IMR-90 (cell line): Measurements from ENCODE around the gene PPIL6. TPM values are rescaled to one million over a fixed set of nuclear protein-coding genes. Genes with fewer than 3 reads are reported as not detected.

Experiments
- ATAC-seq: fragments of 200-7000 bp; cut with Tn5 transposase; 2 replicates; pipeline ENCODE4 v1.9.1; 2020; ENCODE audit warnings: low read depth, mild to moderate bottlenecking, moderate library complexity
- BruUV-seq: library from RNA; stranded (reverse); fragments of 400-500 nt; replicated peaks from 2 replicates; lab custom pipeline; 2021; lab: Mats Ljungman, UMichigan
- CTCF ChIA-PET: fragments of 300-600 bp; formaldehyde crosslinking; extraction: SDS; loops from one replicate; lab custom pipeline; 2021; ENCODE audit warnings: antibody characterized with exemption; lab: Yijun Ruan, JAX
- POLR2A ChIA-PET: fragments of 300-600 bp; sonication (Branson Sonifier 250); formaldehyde crosslinking; loops from one replicate; lab custom pipeline; 2022; ENCODE audit warnings: antibody characterized with exemption; ENCODE audit not compliant: unreplicated experiment; lab: Charles Lee
- DNase-seq: peaks from one replicate; pipeline ENCODE4 v3.0.0; 2013
- H2AFZ ChIP-seq: replicated peaks from 2 replicates; pipeline ENCODE3; 2013; ENCODE audit warnings: low read length, mild to moderate bottlenecking; ENCODE audit not compliant: poor library complexity
- H2AK5ac ChIP-seq: 2 replicates; pipeline ENCODE4 v1.6.1; 2013; ENCODE audit warnings: low read depth, low read length, inconsistent platforms
- H2AK9ac ChIP-seq: replicated peaks from 2 replicates; pipeline ENCODE3; 2013; ENCODE audit warnings: mild to moderate bottlenecking, low read depth, low read length, moderate library complexity; ENCODE audit not compliant: poor library complexity
- H2BK120ac ChIP-seq: 2 replicates; pipeline ENCODE4 v1.6.1; 2013; ENCODE audit warnings: low read depth, low read length, inconsistent platforms
- H2BK15ac ChIP-seq: 3 replicates; pipeline ENCODE4 v1.6.1; 2013; ENCODE audit warnings: low read depth, low read length, inconsistent platforms
- H2BK20ac ChIP-seq: 2 replicates; pipeline ENCODE4 v1.6.1; 2013; ENCODE audit warnings: low read depth, mild to moderate bottlenecking, inconsistent platforms, low read length, moderate library complexity
- H2BK5ac ChIP-seq: 2 replicates; pipeline ENCODE4 v1.6.1; 2013; ENCODE audit warnings: mild to moderate bottlenecking, low read depth, low read length, inconsistent platforms; ENCODE audit not compliant: poor library complexity, severe bottlenecking
- H3K14ac ChIP-seq: replicated peaks from 2 replicates; pipeline ENCODE4 v1.6.1; 2013; ENCODE audit warnings: low read depth, low read length, inconsistent platforms
- H3K18ac ChIP-seq: 2 replicates; pipeline ENCODE4 v1.6.1; 2013; ENCODE audit warnings: low read depth, low read length, control low read depth
- H3K23ac ChIP-seq: 2 replicates; pipeline ENCODE4 v1.6.1; 2013; ENCODE audit warnings: low read depth, low read length, inconsistent platforms
- H3K27ac ChIP-seq: 2 replicates; pipeline ENCODE4 v1.5.1; 2013; ENCODE audit warnings: mild to moderate bottlenecking, control low read depth, low read length; ENCODE audit not compliant: insufficient read depth
- H3K27me3 ChIP-seq: 2 replicates; pipeline ENCODE4 v1.6.1; 2013; ENCODE audit warnings: low read length; ENCODE audit not compliant: control insufficient read depth, insufficient read depth
- H3K36me3 ChIP-seq: 2 replicates; pipeline ENCODE4 v1.6.1; 2013; ENCODE audit warnings: low read length, mixed read lengths; ENCODE audit not compliant: control insufficient read depth, insufficient read depth
- H3K4ac ChIP-seq: 2 replicates; pipeline ENCODE4 v1.6.1; 2013; ENCODE audit warnings: low read depth, low read length, inconsistent platforms
- H3K4me1 ChIP-seq: 2 replicates; pipeline ENCODE4 v1.6.1; 2013; ENCODE audit warnings: low read length, mixed read lengths; ENCODE audit not compliant: control insufficient read depth, insufficient read depth
- H3K4me2 ChIP-seq: 2 replicates; pipeline ENCODE4 v1.6.1; 2013; ENCODE audit warnings: low read depth, mild to moderate bottlenecking, control low read depth, low read length, moderate library complexity
- H3K4me3 ChIP-seq: 2 replicates; pipeline ENCODE4 v1.5.1; 2013; ENCODE audit warnings: low read depth, mild to moderate bottlenecking, control low read depth, low read length, moderate library complexity; ENCODE audit not compliant: insufficient read depth
- H3K56ac ChIP-seq: 2 replicates; pipeline ENCODE4 v1.6.1; 2013; ENCODE audit warnings: low read length, inconsistent platforms; ENCODE audit not compliant: insufficient read depth; ENCODE audit errors: extremely low read depth
- H3K79me1 ChIP-seq, 2 experiments: 2 replicates each; pipeline ENCODE4 v1.6.1; 2013; ENCODE audit warnings: low read length in 2 of 2, inconsistent platforms in 1 of 2, low read depth in 1 of 2
- H3K9ac ChIP-seq: 2 replicates; pipeline ENCODE4 v1.6.1; 2013; ENCODE audit warnings: low read depth, low read length, control low read depth
- H3K9me1 ChIP-seq: 2 replicates; pipeline ENCODE4 v1.6.1; 2013; ENCODE audit warnings: low read length, inconsistent platforms; ENCODE audit not compliant: insufficient read depth
- H3K9me3 ChIP-seq: 2 replicates; pipeline ENCODE4 v1.6.1; 2013; ENCODE audit warnings: low read length; ENCODE audit not compliant: control insufficient read depth, insufficient read depth
- H4K20me1 ChIP-seq: 2 replicates; pipeline ENCODE4 v1.6.1; 2013; ENCODE audit warnings: low read length, inconsistent platforms; ENCODE audit not compliant: insufficient read depth
- H4K5ac ChIP-seq: 2 replicates; pipeline ENCODE4 v1.6.1; 2013; ENCODE audit warnings: mild to moderate bottlenecking, low read depth, low read length, control low read depth
- H4K8ac ChIP-seq, 2 experiments: 2 replicates each; pipeline ENCODE4 v1.6.1; 2013; ENCODE audit warnings: low read depth in 2 of 2, low read length in 2 of 2, control low read depth in 1 of 2, inconsistent platforms in 1 of 2
- H4K91ac ChIP-seq: 2 replicates; pipeline ENCODE4 v1.6.1; 2013; ENCODE audit warnings: low read depth, low read length, inconsistent platforms; ENCODE audit not compliant: insufficient read depth
- CHD1 ChIP-seq: IDR thresholded peaks from 2 replicates; pipeline ENCODE4 v1.6.1; 2012; ENCODE audit warnings: low read depth, low read length, improper control_type of control experiment
- ELK1 ChIP-seq: fragments of 150-350 bp; IDR thresholded peaks from 2 replicates; pipeline ENCODE4 v1.6.1; 2016; ENCODE audit warnings: low read depth, mild to moderate bottlenecking, low read length, moderate library complexity, borderline replicate concordance
- FOS ChIP-seq: fragments of 150-350 bp; IDR thresholded peaks from 2 replicates; pipeline ENCODE4 v1.6.1; 2016; ENCODE audit warnings: low read depth, low read length
- NFE2L2 ChIP-seq: fragments of 150-350 bp; IDR thresholded peaks from 2 replicates; pipeline ENCODE4 v1.6.1; 2016; ENCODE audit warnings: low read depth, mild to moderate bottlenecking, low read length
- POLR2A ChIP-seq: IDR thresholded peaks from 2 replicates; pipeline ENCODE4 v1.6.1; 2012; ENCODE audit warnings: mild to moderate bottlenecking, low read depth, low read length
- RCOR1 ChIP-seq: IDR thresholded peaks from 2 replicates; pipeline ENCODE4 v1.6.1; 2012; ENCODE audit warnings: mild to moderate bottlenecking, low read length, improper control_type of control experiment; ENCODE audit not compliant: insufficient replicate concordance
- SMC3 ChIP-seq: fragments of 150-350 bp; IDR thresholded peaks from 2 replicates; pipeline ENCODE4 v1.6.1; 2016; ENCODE audit warnings: low read depth, mild to moderate bottlenecking, antibody characterized with exemption, low read length, moderate library complexity
- WGBS, 2 experiments: methylation state at CpG; one replicate each; pipeline versions ENCODE4 v1.1.5 to v1.1.7; 2013; ENCODE audit warnings: missing lambda C conversion rate in 2 of 2; ENCODE audit not compliant: insufficient read length in 1 of 2; ENCODE audit errors: extremely low coverage in 2 of 2; 5-methylcytosine and 5-hydroxymethylcytosine counted together
- dilution Hi-C: fragments of 300-500 bp; cut with HindIII; formaldehyde crosslinking; loops from one replicate; pipeline ENCODE4 v1.14.3; 2018; ENCODE audit warnings: low sequenced_read_pairs; ENCODE audit not compliant: unreplicated experiment
- in situ Hi-C: fragments of 300-500 bp; cut with MboI; formaldehyde crosslinking; loops from 3 replicates; pipeline ENCODE4 v1.14.3; 2019; ENCODE audit warnings: low sequenced_read_pairs, inconsistent platforms, mixed read lengths
- intact Hi-C: fragments of 100-400 bp; cut with micrococcal nuclease; formaldehyde crosslinking; loops from 2 replicates; pipeline ENCODE4 v1.10.0; 2022
- polyA plus RNA-seq, 3 experiments: library from polyadenylated mRNA; depleted of rRNA; stranded (reverse); fragments of >200 nt; gene quantifications; 2 replicates each; pipeline ENCODE4 v1.2.3, GENCODE V29; 2012; ENCODE audit warnings: low replicate concordance in 1 of 3
- total RNA-seq: library from RNA; depleted of rRNA; stranded (reverse); fragments of >200 nt; gene quantifications from 2 replicates; pipeline ENCODE4 v1.2.3, GENCODE V29; 2012; rRNA removed

The PPIL6 gene
- total and polyA plus RNA-seq, 2 of the 4 experiments (the other 2 are of a cell fraction) = 0.15 to 0.18 TPM

- intact Hi-C loops (no loop called here), in situ Hi-C loops (no loop called here), dilution Hi-C loops (no loop called here)
- H4K20me1 ChIP-seq = no peaks in the 10 kb centered on the region
- no peak overlapping the region for H3K4me2 ChIP-seq
- H2BK120ac ChIP-seq = no peak overlapping the region
- H3K27ac ChIP-seq = no peak overlapping the region
- H3K27me3 ChIP-seq = no peaks in the 10 kb centered on the region
- H3K9me3 ChIP-seq = no peaks in the 10 kb centered on the region
- H3K56ac ChIP-seq = no peak overlapping the region
- H3K9ac ChIP-seq = no peak overlapping the region
- H3K79me1 ChIP-seq = no peaks in the 10 kb centered on the region
- DNase-seq = no peak
- H3K36me3 ChIP-seq = no peaks in the 10 kb centered on the region
- H2AK5ac ChIP-seq = no peak overlapping the region
- H2BK15ac ChIP-seq = no peak overlapping the region
- no peak overlapping the region for H3K23ac ChIP-seq
- WGBS, 2 experiments = 92% methylated on average over 2 of the region's 4 CpGs; no CpG with 5 or more reads in 1 of the 2 experiments
- CTCF ChIA-PET = interaction anchor here (0.6 kb wide), 1 partner anchor 873 kb away, joined by 3 read pairs; no protein-coding TSS in a partner anchor
- H2BK5ac ChIP-seq = no peak overlapping the region
- H3K4me1 ChIP-seq = 0 out of 2 replicates have a peak, but pooled peaks cover 2% of the 10 kb centered on the region
- H2AK9ac ChIP-seq = no peak overlapping the region
- H3K14ac ChIP-seq = no peak overlapping the region
- H3K4me3 ChIP-seq = no peak overlapping the region
- H4K8ac ChIP-seq = no peak overlapping the region
- H3K18ac ChIP-seq = no peak overlapping the region
- no TSS peak for BruUV-seq
- POLR2A ChIA-PET = no interaction called here
- no peak overlapping the region for H2AFZ ChIP-seq
- H3K9me1 ChIP-seq = no peaks in the 10 kb centered on the region
- ATAC-seq = no peak; the same call in 1 of the 2 replicates
- H3K4ac ChIP-seq = no peak overlapping the region
- H4K5ac ChIP-seq = no peak overlapping the region
- no peak overlapping the region for H2BK20ac ChIP-seq
- TF ChIP-seq FOS (no peak), ELK1 (no peak), POLR2A (no peak), RCOR1 (no peak), SMC3 (no peak), CHD1 (no peak), NFE2L2 (no peak)
- no peak overlapping the region for H4K91ac ChIP-seq
Observed at GRCh38 chr6:109340811-109341210, 99.6 kb downstream of the PPIL6 start.

Other genes starting within 250 kb of the PPIL6 start
- 127 and 150 TPM in 2 replicates for gene CD164, start 58.2 kb downstream of the PPIL6 start, total RNA-seq
- gene CD164, start 58.2 kb downstream of the PPIL6 start, polyA plus RNA-seq (2012; rRNA removed) = 146 and 148 TPM in 2 replicates
- gene SMPD2, start 96 bp upstream of the PPIL6 start, total RNA-seq = 8.3 and 9.0 TPM in 2 replicates
- 7.1 and 7.7 TPM in 2 replicates for gene SMPD2, start 96 bp upstream of the PPIL6 start, polyA plus RNA-seq (2012; rRNA removed)
- gene MICAL1, start 15.1 kb upstream of the PPIL6 start, total RNA-seq = 28.6 and 30.5 TPM in 2 replicates
- 57.1 and 59.1 TPM in 2 replicates for gene MICAL1, start 15.1 kb upstream of the PPIL6 start, polyA plus RNA-seq (2012; rRNA removed)
- gene ZBTB24, start 42.6 kb upstream of the PPIL6 start, total RNA-seq = 7.9 and 10.3 TPM in 2 replicates
- gene ZBTB24, start 42.6 kb upstream of the PPIL6 start, polyA plus RNA-seq (2012; rRNA removed) = 2.1 and 2.3 TPM in 2 replicates